Hepatocyte (in vitro differentiated cells): ENCODE data around the gene RFX7.

Source experiments
- CTCF ChIP-seq: fragments of 200-600 bp; sonication (generic); IDR thresholded peaks from 2 replicates; pipeline ENCODE4 v1.5.1; 2016; ENCODE audit warnings: antibody characterized with exemption, mild to moderate bottlenecking; ENCODE audit not compliant: poor library complexity
- EZH2 ChIP-seq: fragments of 200-600 bp; sonication (generic); IDR thresholded peaks from 2 replicates; pipeline ENCODE4 v1.6.1; 2016; ENCODE audit warnings: antibody characterized with exemption, mild to moderate bottlenecking, borderline replicate concordance
- EZH2phosphoT487 ChIP-seq: fragments of 200-600 bp; sonication (generic); IDR thresholded peaks from one replicate; pipeline ENCODE4 v1.6.1; 2018; ENCODE audit warnings: antibody characterized with exemption, mild to moderate bottlenecking, low read depth, moderate library complexity; ENCODE audit not compliant: unreplicated experiment, severe bottlenecking

GRCh38 chr15:56040081-56041035, 203.3 kb downstream of the RFX7 start:
- TF ChIP-seq CTCF (no peak), EZH2phosphoT487 (no peak), EZH2 (no peak)
